K562 (cell line): ENCODE results near the gene ADRM1. TPM values are rescaled to one million over a fixed set of nuclear protein-coding genes. Genes with fewer than 3 reads are reported as not detected.

ENCODE experiments used
- CREM ChIP-seq: IDR thresholded peaks from 2 replicates; pipeline ENCODE4 v1.6.1; 2014; ENCODE audit warnings: antibody characterized with exemption, low read depth
- E2F4 ChIP-seq: sonication (generic); formaldehyde crosslinking; IDR thresholded peaks from 2 replicates; pipeline ENCODE4 v1.8.0; 2022; ENCODE audit warnings: mild to moderate bottlenecking, low read depth, missing genetic modification reagents
- E2F6 ChIP-seq, 2 experiments: IDR thresholded peaks; 2 replicates each; pipeline ENCODE4 v1.6.1; 2011; ENCODE audit warnings: borderline replicate concordance in 1 of 2, control low read depth in 1 of 2, low read depth in 1 of 2, low read length in 1 of 2, mild to moderate bottlenecking in 1 of 2, mixed read lengths in 1 of 2, moderate library complexity in 1 of 2; ENCODE audit not compliant: insufficient read depth in 1 of 2, insufficient read length in 1 of 2, poor library complexity in 1 of 2, severe bottlenecking in 1 of 2; ENCODE audit errors: extremely low read depth in 1 of 2
- GABPA ChIP-seq: fragments of 200-800 bp; sonication (Bioruptor generic); conservative IDR thresholded peaks from 2 replicates; pipeline ENCODE4 v1.6.1; 2016; ENCODE audit warnings: low read depth, missing genetic modification characterization, missing compliant biosample characterization
- GTF2B ChIP-seq: IDR thresholded peaks from 2 replicates; pipeline ENCODE4 v1.6.1; 2011; ENCODE audit not compliant: insufficient read length; ENCODE audit errors: extremely low read depth
- JUN ChIP-seq, 2 experiments: sonication (generic) in 1 of 2; formaldehyde crosslinking in 1 of 2; IDR thresholded peaks; 2 replicates each; pipeline versions ENCODE4 v1.6.1 to v1.8.0; 2012 to 2022; ENCODE audit warnings: borderline replicate concordance in 2 of 2, mild to moderate bottlenecking in 2 of 2, improper control_type of control experiment in 1 of 2, low read depth in 1 of 2, low read length in 1 of 2, missing genetic modification reagents in 1 of 2
- MAZ ChIP-seq, 2 experiments: fragments of 450-650 bp in 1 of 2; sonication (generic) in 1 of 2; formaldehyde crosslinking; IDR thresholded peaks in 1 of 2; conservative IDR thresholded peaks in 1 of 2; 2 replicates each; pipeline versions ENCODE4 v1.4.0 to v1.5.0; 2020; ENCODE audit warnings: mild to moderate bottlenecking in 1 of 2, missing genetic modification reagents in 1 of 2
- MYC ChIP-seq, 2 experiments: fragments of 250-450 bp in 1 of 2; sonication (Bioruptor Pico) in 1 of 2; IDR thresholded peaks; 2 replicates each; pipeline versions ENCODE4 v1.5.1 to v1.6.1; 2012 to 2021; ENCODE audit warnings: low read depth in 2 of 2, borderline replicate concordance in 1 of 2, improper control_type of control experiment in 1 of 2, low read length in 1 of 2, mild to moderate bottlenecking in 1 of 2, moderate library complexity in 1 of 2
- MYNN ChIP-seq, 2 experiments: sonication (generic); formaldehyde crosslinking in 1 of 2; IDR thresholded peaks; 2 replicates each; pipeline versions ENCODE4 v1.5.0 to v1.6.1; 2016 to 2020; ENCODE audit warnings: antibody characterized with exemption in 1 of 2, missing genetic modification reagents in 1 of 2
- NCOA1 ChIP-seq: fragments of 450-650 bp; IDR thresholded peaks from 2 replicates; pipeline ENCODE4 v1.6.1; 2016; ENCODE audit warnings: low read depth
- NR4A1 ChIP-seq, 2 experiments: fragments of 250-450 bp in 1 of 2; fragments of 450-650 bp in 1 of 2; sonication (Bioruptor Pico) in 1 of 2; IDR thresholded peaks; 2 replicates each; pipeline versions ENCODE4 v1.4.0 to v1.6.1; 2016 to 2020; ENCODE audit warnings: mild to moderate bottlenecking in 2 of 2, missing compliant biosample characterization in 1 of 2, missing genetic modification characterization in 1 of 2, moderate library complexity in 1 of 2
- PHF8 ChIP-seq: fragments of 200-600 bp; sonication (generic); IDR thresholded peaks from 2 replicates; pipeline ENCODE4 v1.6.1; 2012; ENCODE audit warnings: mixed run types, mild to moderate bottlenecking, inconsistent platforms, low read length, moderate library complexity, borderline replicate concordance
- PREB ChIP-seq: sonication (generic); formaldehyde crosslinking; IDR thresholded peaks from 2 replicates; pipeline ENCODE4 v1.8.1; 2023; ENCODE audit warnings: mild to moderate bottlenecking, missing genetic modification reagents
- RBM22 ChIP-seq: fragments of 200-400 bp; formaldehyde crosslinking; IDR thresholded peaks from 2 replicates; pipeline ENCODE4 v1.6.1; 2018; ENCODE audit warnings: low read length, low read depth; ENCODE audit not compliant: poor library complexity, severe bottlenecking
- SMARCB1 ChIP-seq: IDR thresholded peaks from 2 replicates; pipeline ENCODE4 v1.6.1; 2011; ENCODE audit warnings: improper control_type of control experiment, low read depth; ENCODE audit not compliant: insufficient read length
- SRSF3 ChIP-seq: fragments of 200-400 bp; formaldehyde crosslinking; IDR thresholded peaks from 2 replicates; pipeline ENCODE4 v1.6.1; 2016; ENCODE audit warnings: mild to moderate bottlenecking, low read length, moderate library complexity; ENCODE audit not compliant: insufficient read depth
- STAT5B ChIP-seq: fragments of 250-450 bp; sonication (Bioruptor Pico); IDR thresholded peaks from 2 replicates; pipeline ENCODE4 v1.8.0; 2021; ENCODE audit warnings: mild to moderate bottlenecking, inconsistent platforms
- TBP ChIP-seq: optimal IDR thresholded peaks from 2 replicates; pipeline ENCODE3; 2011; ENCODE audit warnings: low read depth, low read length, improper control_type of control experiment
- ZEB2 ChIP-seq: fragments of 450-650 bp; IDR thresholded peaks from 2 replicates; pipeline ENCODE4 v1.6.1; 2016
- ZNF551 ChIP-seq: fragments of 250-450 bp; sonication (Bioruptor Pico); IDR thresholded peaks from 2 replicates; pipeline ENCODE4 v1.5.0; 2021; ENCODE audit warnings: mild to moderate bottlenecking, moderate library complexity
- ZNF589 ChIP-seq: fragments of 200-800 bp; sonication (Bioruptor generic); IDR thresholded peaks from 2 replicates; pipeline ENCODE4 v1.6.1; 2016; ENCODE audit warnings: low read depth, missing genetic modification characterization, missing compliant biosample characterization
- ZNF764 ChIP-seq: fragments of 250-450 bp; sonication (Bioruptor Pico); IDR thresholded peaks from 2 replicates; pipeline ENCODE4 v1.4.0; 2020; ENCODE audit warnings: low read depth, mild to moderate bottlenecking, moderate library complexity
- polyA plus RNA-seq, 8 experiments: library from polyadenylated mRNA; depleted of rRNA in 4 of 8; stranded (reverse) in 5 of 8; unstranded in 3 of 8; fragments of >200 nt; fragmentation: Nextera tagmentation in 2 of 8; fragmentation: Illumina TruSeq in 1 of 8; extraction: Ambion mirVana in 2 of 8; extraction: Trizol in 1 of 8; gene quantifications; 2 replicates each; pipeline versions ENCODE4 v1.2.1 to v1.2.3, GENCODE V29; 2011 to 2014; ENCODE audit warnings: inconsistent platforms in 1 of 8, missing spikeins in 1 of 8
- total RNA-seq, 7 experiments: library from RNA; depleted of rRNA in 6 of 7; stranded (reverse); fragments of >200 nt in 6 of 7; fragmentation: Illumina TruSeq in 2 of 7; extraction: Trizol in 2 of 7; gene quantifications; 2 replicates each; pipeline versions ENCODE4 v1.2.1 to v1.2.3, GENCODE V29; 2011 to 2021; ENCODE audit warnings: low replicate concordance in 1 of 7

Gene ADRM1
- total and polyA plus RNA-seq, 9 of the 15 experiments (the other 6 are each of a cell fraction or from before 2014, with no cell fraction given), result 5.0 to 223 (median 67.4) TPM

GRCh38 chr20:62301773-62302340 is 940 bp upstream of the ADRM1 start (continued):
- TF ChIP-seq E2F6 (IDR thresholded peaks at IDR 0.05; ENCODE audit: borderline replicate concordance in 1 of 2, extremely low read depth in 1 of 2, insufficient read depth in 1 of 2, insufficient read length in 1 of 2, low read depth in 1 of 2, low read length in 1 of 2, poor library complexity in 1 of 2, severe bottlenecking in 1 of 2) (peak; percentile 69 to 72), ZNF764 (CRISPR knock-in tag) (no peak), ZNF551 (no peak), STAT5B (no peak), E2F4 (CRISPR knock-in tag) (no peak), ZEB2 (no peak), GABPA (tag) (no peak), MAZ (CRISPR knock-in tag; conservative IDR thresholded peaks at IDR 0.05 in 1 of 2, IDR thresholded peaks at IDR 0.05 in 1 of 2) (peak; percentile 50 to 95), SRSF3 (no peak), PHF8 (peak; percentile 0; the same call in 1 of the 2 replicates), PREB (CRISPR knock-in tag) (no peak), TBP (peak; percentile 54), SMARCB1 (no peak), GTF2B (no peak), MYC (IDR thresholded peaks at IDR 0.05; ENCODE audit: low read depth, low read length) (peak; percentile 69), MYC (CRISPR knock-in tag; IDR thresholded peaks at IDR 0.05; ENCODE audit: borderline replicate concordance, low read depth) (no peak), NCOA1 (no peak), JUN (IDR thresholded peaks at IDR 0.05; ENCODE audit: borderline replicate concordance, low read depth, low read length) (peak; percentile 46; the same call in 1 of the 2 replicates), JUN (CRISPR knock-in tag; IDR thresholded peaks at IDR 0.05; ENCODE audit: borderline replicate concordance) (no peak), CREM (peak; percentile 76), MYNN (IDR thresholded peaks at IDR 0.05) (peak; percentile 68; the same call in 1 of the 2 replicates), MYNN (CRISPR knock-in tag; IDR thresholded peaks at IDR 0.05) (no peak), NR4A1 (CRISPR knock-in tag; IDR thresholded peaks at IDR 0.05) (no peak), NR4A1 (tag; IDR thresholded peaks at IDR 0.05) (no peak), RBM22 (no peak), ZNF589 (CRISPR knock-in tag) (0 out of 2 replicates have a peak, but pooled peaks have one; percentile 36)
